ENCODE data around the gene DDX54. TPM values are rescaled to one million over a fixed set of nuclear protein-coding genes. Genes with fewer than 3 reads are reported as not detected.

The DDX54 gene
- total RNA-seq, 1 donor from 2014 or later: 66.7 TPM

DNA sequence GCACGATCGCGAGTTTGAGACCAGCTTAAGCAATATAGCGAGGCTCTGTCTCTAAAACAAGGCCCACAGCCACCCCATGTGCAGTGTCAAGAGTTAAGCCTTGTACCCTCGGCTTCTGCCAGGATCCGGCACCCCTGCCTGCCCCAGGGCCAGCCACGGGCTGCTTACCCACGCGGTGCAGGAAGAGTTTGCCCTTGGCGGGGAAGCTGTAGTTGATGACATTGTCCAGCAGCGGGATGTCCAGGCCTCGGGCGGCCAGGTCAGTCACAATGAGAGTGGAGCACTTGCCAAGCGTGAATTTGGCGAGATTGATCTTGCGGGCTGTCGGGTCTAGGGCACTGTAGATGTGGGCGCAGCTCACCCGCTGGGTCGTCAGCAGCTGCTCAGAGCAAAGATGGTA lies 13.1 kb downstream of the DDX54 start:
- DNase-seq (ENCODE audit: low spot score in 2 of 2, unreplicated experiment in 2 of 2): no peak
- H3K36me3 Mint-ChIP-seq: peaks cover 44% of the 10 kb centered on the region
- no peak overlapping the region for H3K27ac Mint-ChIP-seq
- H3K9me3 Mint-ChIP-seq: peaks cover 3% of the 10 kb centered on the region
- TF ChIP-seq, protein P1, sequence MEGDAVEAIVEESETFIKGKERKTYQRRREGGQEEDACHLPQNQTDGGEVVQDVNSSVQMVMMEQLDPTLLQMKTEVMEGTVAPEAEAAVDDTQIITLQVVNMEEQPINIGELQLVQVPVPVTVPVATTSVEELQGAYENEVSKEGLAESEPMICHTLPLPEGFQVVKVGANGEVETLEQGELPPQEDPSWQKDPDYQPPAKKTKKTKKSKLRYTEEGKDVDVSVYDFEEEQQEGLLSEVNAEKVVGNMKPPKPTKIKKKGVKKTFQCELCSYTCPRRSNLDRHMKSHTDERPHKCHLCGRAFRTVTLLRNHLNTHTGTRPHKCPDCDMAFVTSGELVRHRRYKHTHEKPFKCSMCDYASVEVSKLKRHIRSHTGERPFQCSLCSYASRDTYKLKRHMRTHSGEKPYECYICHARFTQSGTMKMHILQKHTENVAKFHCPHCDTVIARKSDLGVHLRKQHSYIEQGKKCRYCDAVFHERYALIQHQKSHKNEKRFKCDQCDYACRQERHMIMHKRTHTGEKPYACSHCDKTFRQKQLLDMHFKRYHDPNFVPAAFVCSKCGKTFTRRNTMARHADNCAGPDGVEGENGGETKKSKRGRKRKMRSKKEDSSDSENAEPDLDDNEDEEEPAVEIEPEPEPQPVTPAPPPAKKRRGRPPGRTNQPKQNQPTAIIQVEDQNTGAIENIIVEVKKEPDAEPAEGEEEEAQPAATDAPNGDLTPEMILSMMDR (IDR thresholded peaks at IDR 0.05; ENCODE audit: unreplicated experiment): no peak
- no peaks in the 10 kb centered on the region for H3K4me1 Mint-ChIP-seq
- no peaks in the 10 kb centered on the region for H3K27me3 Mint-ChIP-seq (ENCODE audit: low read depth)
- no peak overlapping the region for H3K4me3 Mint-ChIP-seq

DNA sequence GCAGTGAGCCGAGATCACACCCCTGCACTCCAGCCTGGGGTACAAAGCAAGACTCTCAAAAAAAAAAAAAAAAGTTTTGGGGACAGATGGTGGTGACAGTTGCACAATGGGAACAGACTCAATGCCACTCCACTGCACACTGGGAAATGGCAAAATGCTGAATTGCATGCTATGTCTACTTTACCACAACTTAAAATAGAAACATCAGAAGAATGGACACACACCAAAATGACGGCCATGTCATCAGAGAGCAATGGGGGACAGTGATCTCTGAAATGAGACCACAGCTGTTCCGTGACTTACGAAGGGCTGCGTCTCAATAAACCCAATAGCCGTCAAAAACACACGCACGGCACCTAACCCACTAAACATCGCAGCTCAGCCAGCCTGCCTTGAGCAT lies 13.7 kb downstream of the DDX54 start:
- H3K36me3 Mint-ChIP-seq: peaks cover 42% of the 10 kb centered on the region
- no peaks in the 10 kb centered on the region for H3K27me3 Mint-ChIP-seq (ENCODE audit: low read depth)
- no peaks in the 10 kb centered on the region for H3K4me1 Mint-ChIP-seq
- DNase-seq (ENCODE audit: low spot score in 2 of 2, unreplicated experiment in 2 of 2): no peak
- TF ChIP-seq, protein P1 (IDR thresholded peaks at IDR 0.05; ENCODE audit: unreplicated experiment): no peak
- H3K9me3 Mint-ChIP-seq: no peaks in the 10 kb centered on the region
- H3K4me3 Mint-ChIP-seq: no peak overlapping the region
- H3K27ac Mint-ChIP-seq: no peak overlapping the region

DNA sequence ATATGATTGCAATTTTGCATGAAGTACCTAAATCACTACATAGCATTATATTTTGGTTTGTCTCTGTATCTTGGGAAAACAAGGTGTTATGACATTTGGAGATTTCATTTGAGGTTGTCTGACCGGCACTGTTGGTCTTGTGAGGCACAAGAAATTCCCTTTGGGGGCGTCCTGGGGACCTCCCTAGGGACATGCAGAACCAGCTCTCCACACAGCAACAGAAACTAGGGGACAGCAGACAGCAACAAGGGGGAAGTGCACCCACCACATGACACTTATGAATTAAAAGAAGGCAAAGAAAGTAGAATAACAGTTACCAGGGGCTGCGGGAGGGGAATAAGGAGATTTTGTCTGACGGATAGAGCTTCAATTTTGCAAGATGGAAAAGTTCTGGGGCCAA lies 14.4 kb downstream of the DDX54 start:
- Mint-ChIP-seq H3K4me3 (no peak overlapping the region), H3K27me3 (ENCODE audit: low read depth) (no peaks in the 10 kb centered on the region), H3K27ac (no peak overlapping the region), H3K9me3 (no peaks in the 10 kb centered on the region), H3K4me1 (no peaks in the 10 kb centered on the region), H3K36me3 (peaks cover 40% of the 10 kb centered on the region)
- DNase-seq (ENCODE audit: low spot score in 2 of 2, unreplicated experiment in 2 of 2): no peak
- TF ChIP-seq, protein P1 (IDR thresholded peaks at IDR 0.05; ENCODE audit: unreplicated experiment): no peak

DNA sequence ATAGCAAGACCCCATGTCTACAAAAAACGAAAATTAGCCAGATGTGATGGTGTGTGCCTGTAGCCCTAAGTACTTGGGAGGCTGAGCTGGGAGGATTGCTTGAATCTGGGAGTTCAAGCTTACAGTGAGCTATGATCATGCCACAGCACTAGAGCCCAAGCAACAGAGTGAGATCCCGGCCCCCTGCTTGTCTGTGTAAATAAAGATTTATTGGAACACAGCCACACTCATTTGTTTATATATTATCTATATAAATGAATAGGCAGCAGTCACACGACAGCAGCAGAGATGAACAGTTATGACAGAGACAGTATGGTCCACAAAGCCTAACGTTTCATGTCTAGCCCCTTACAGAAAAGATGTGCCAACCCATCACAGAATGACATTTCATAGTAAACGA lies 14.8 kb downstream of the DDX54 start:
- TF ChIP-seq, protein P1 (IDR thresholded peaks at IDR 0.05; ENCODE audit: unreplicated experiment): no peak
- peaks cover 41% of the 10 kb centered on the region for H3K36me3 Mint-ChIP-seq
- H3K27ac Mint-ChIP-seq: no peak overlapping the region
- no peaks in the 10 kb centered on the region for H3K27me3 Mint-ChIP-seq (ENCODE audit: low read depth)
- no peaks in the 10 kb centered on the region for H3K4me1 Mint-ChIP-seq
- no peak overlapping the region for H3K4me3 Mint-ChIP-seq
- H3K9me3 Mint-ChIP-seq: no peaks in the 10 kb centered on the region
- no peak for DNase-seq (ENCODE audit: low spot score in 2 of 2, unreplicated experiment in 2 of 2)

DNA sequence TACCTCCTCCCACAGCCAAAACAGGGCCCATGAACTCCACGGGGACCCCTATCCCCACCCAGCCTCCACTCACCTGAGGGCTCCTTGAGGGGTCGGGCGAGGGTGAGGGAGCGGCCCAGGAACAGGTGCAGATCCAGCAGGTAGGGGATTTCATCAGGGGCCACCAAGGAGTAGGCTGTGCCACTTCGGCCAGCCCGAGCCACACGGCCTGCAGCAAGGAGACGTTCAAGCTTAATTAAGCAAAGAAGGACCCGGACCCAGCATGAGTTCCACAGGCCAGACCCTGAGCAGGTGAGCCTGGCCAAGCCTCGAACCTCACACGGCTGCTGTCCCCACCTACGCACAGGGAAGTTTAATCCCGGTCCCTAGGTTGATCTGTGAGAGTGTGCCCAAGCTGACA lies 15.6 kb downstream of the DDX54 start:
- TF ChIP-seq, protein P1 (IDR thresholded peaks at IDR 0.05; ENCODE audit: unreplicated experiment): no peak
- H3K27me3 Mint-ChIP-seq (ENCODE audit: low read depth): no peaks in the 10 kb centered on the region
- peaks cover 39% of the 10 kb centered on the region for H3K36me3 Mint-ChIP-seq
- H3K4me1 Mint-ChIP-seq: no peaks in the 10 kb centered on the region
- H3K4me3 Mint-ChIP-seq: no peak overlapping the region
- DNase-seq (ENCODE audit: low spot score in 2 of 2, unreplicated experiment in 2 of 2): no peak
- no peaks in the 10 kb centered on the region for H3K9me3 Mint-ChIP-seq
- no peak overlapping the region for H3K27ac Mint-ChIP-seq

DNA sequence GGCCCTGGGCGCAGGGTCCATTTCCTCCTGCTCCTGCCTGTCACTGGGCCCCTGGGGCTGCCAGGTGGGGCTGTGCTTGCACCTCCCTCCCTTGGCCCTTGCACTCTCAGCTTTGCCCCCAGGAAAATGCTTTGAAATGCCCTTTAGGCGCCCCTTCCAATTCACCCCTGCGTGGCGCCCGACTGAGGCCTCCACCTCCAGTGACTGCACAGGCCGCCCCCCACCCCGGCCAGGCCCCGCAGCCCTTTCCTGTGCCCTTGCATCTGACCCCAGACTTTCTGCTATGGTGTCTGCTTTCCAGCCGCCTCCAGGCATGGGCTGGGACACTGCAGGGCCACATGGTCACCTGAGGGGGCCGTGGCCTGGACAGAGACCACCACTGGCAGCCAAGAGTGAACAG lies 17.4 kb downstream of the DDX54 start:
- H3K9me3 Mint-ChIP-seq: no peaks in the 10 kb centered on the region
- peaks cover 43% of the 10 kb centered on the region for H3K36me3 Mint-ChIP-seq
- TF ChIP-seq, protein P1 (IDR thresholded peaks at IDR 0.05; ENCODE audit: unreplicated experiment): no peak
- no peaks in the 10 kb centered on the region for H3K27me3 Mint-ChIP-seq (ENCODE audit: low read depth)
- no peaks in the 10 kb centered on the region for H3K4me1 Mint-ChIP-seq
- no peak for DNase-seq (ENCODE audit: low spot score in 2 of 2, unreplicated experiment in 2 of 2)
- H3K27ac Mint-ChIP-seq: no peak overlapping the region
- H3K4me3 Mint-ChIP-seq: no peak overlapping the region

Measured in mesothelial cell of epicardium (in vitro differentiated cells).